Smooth muscle cell (in vitro differentiated cells): Measurements from ENCODE around the gene IGSF3. TPM values are rescaled to one million over a fixed set of nuclear protein-coding genes. Genes with fewer than 3 reads are reported as not detected.
"Not testable (repeated sequence)": the region's sequence is repeated elsewhere in the genome, so short reads cannot be mapped to it uniquely, and the experiment has no call there.

Experiments
- DNase-seq: peaks from one replicate; lab custom pipeline; 2025; ENCODE audit not compliant: unreplicated experiment; lab: John Stamatoyannopoulos, UW
- H2AFZ ChIP-seq: fragments of 200-600 bp; sonication (generic); 2 replicates; pipeline ENCODE4 v1.6.0; 2016; ENCODE audit warnings: antibody characterized with exemption, low read depth, mild to moderate bottlenecking
- H3F3A ChIP-seq: fragments of 200-600 bp; sonication (generic); 2 replicates; pipeline ENCODE4 v1.6.0; 2017; ENCODE audit warnings: antibody characterized with exemption, low read depth
- H3K27ac ChIP-seq: fragments of 200-600 bp; sonication (generic); 2 replicates; pipeline ENCODE4 v1.5.1; 2016; ENCODE audit warnings: low read depth, mild to moderate bottlenecking
- H3K27me3 ChIP-seq: fragments of 200-600 bp; sonication (generic); 2 replicates; pipeline ENCODE4 v1.6.1; 2016; ENCODE audit warnings: low read depth, mild to moderate bottlenecking
- H3K36me3 ChIP-seq: fragments of 200-600 bp; sonication (generic); 2 replicates; pipeline ENCODE4 v1.5.1; 2016; ENCODE audit warnings: low read depth
- H3K4me1 ChIP-seq: fragments of 200-600 bp; sonication (generic); 2 replicates; pipeline ENCODE4 v1.5.1; 2016; ENCODE audit warnings: low read depth
- H3K4me2 ChIP-seq: fragments of 200-600 bp; sonication (generic); 2 replicates; pipeline ENCODE4 v1.6.0; 2016; ENCODE audit warnings: mild to moderate bottlenecking
- H3K4me3 ChIP-seq: fragments of 200-600 bp; sonication (generic); 2 replicates; pipeline ENCODE4 v1.5.1; 2016; ENCODE audit warnings: mild to moderate bottlenecking
- H3K79me2 ChIP-seq: fragments of 200-600 bp; sonication (generic); 2 replicates; pipeline ENCODE4 v1.6.0; 2016; ENCODE audit warnings: low read depth, mild to moderate bottlenecking
- H3K9ac ChIP-seq: fragments of 200-600 bp; sonication (generic); 2 replicates; pipeline ENCODE4 v1.6.0; 2016; ENCODE audit warnings: low read depth
- H3K9me3 ChIP-seq: fragments of 200-600 bp; sonication (generic); replicated peaks from 2 replicates; pipeline ENCODE4 v1.5.1; 2016; ENCODE audit warnings: low read depth
- H4K20me1 ChIP-seq: fragments of 200-600 bp; sonication (generic); 2 replicates; pipeline ENCODE4 v1.6.0; 2016; ENCODE audit warnings: low read depth
- CTCF ChIP-seq: fragments of 200-600 bp; sonication (generic); IDR thresholded peaks from 2 replicates; pipeline ENCODE4 v1.5.1; 2017; ENCODE audit warnings: borderline replicate concordance, mild to moderate bottlenecking, antibody characterized with exemption; ENCODE audit not compliant: insufficient read depth, poor library complexity, severe bottlenecking
- WGBS: methylation state at CpG from one replicate; pipeline ENCODE4 v1.1.7; 2016; ENCODE audit warnings: low lambda C conversion rate; 5-methylcytosine and 5-hydroxymethylcytosine counted together
- polyA plus RNA-seq: library from polyadenylated mRNA; unstranded; fragments of >200 nt; fragmentation: Nextera tagmentation; extraction: Ambion mirVana; gene quantifications from 2 replicates; pipeline ENCODE4 v1.2.1, GENCODE V29; 2016
- total RNA-seq: library from RNA; depleted of rRNA; stranded (reverse); fragments of >200 nt; gene quantifications from 2 replicates; pipeline ENCODE4 v1.2.3, GENCODE V29; 2014

Gene IGSF3
- total and polyA plus RNA-seq, 2 experiments from 2014 or later, result 11.9 to 28.4 TPM

- not testable (repeated sequence) for H3K79me2 ChIP-seq, H3K4me1 ChIP-seq, H4K20me1 ChIP-seq, DNase-seq, H3K27me3 ChIP-seq, H2AFZ ChIP-seq, H3K36me3 ChIP-seq, H3K4me3 ChIP-seq, H3K9me3 ChIP-seq, H3K4me2 ChIP-seq, H3K27ac ChIP-seq, H3F3A ChIP-seq, H3K9ac ChIP-seq
- 90% methylated on average over 6 of the region's 6 CpGs for WGBS
These were observed 57.6 kb downstream of the IGSF3 start for GRCh38 chr1:116609801-116610371.

GRCh38 chr1:116608841-116609240 is 58.7 kb downstream of the IGSF3 start:
- not testable (repeated sequence) for H3K27ac ChIP-seq, DNase-seq, H3K9me3 ChIP-seq, H3K27me3 ChIP-seq, H3K36me3 ChIP-seq, H3K9ac ChIP-seq, H3K79me2 ChIP-seq, H2AFZ ChIP-seq, H4K20me1 ChIP-seq, H3K4me1 ChIP-seq, H3K4me2 ChIP-seq, H3F3A ChIP-seq, H3K4me3 ChIP-seq
- 96% methylated on average over 2 of the region's 2 CpGs for WGBS

- 83% methylated on average over 11 of the region's 12 CpGs for WGBS
- not testable (repeated sequence) for H3K4me3 ChIP-seq, H4K20me1 ChIP-seq, H3K4me2 ChIP-seq, H3K9ac ChIP-seq, H3K36me3 ChIP-seq, H3K9me3 ChIP-seq, H3F3A ChIP-seq, H3K27ac ChIP-seq, H3K27me3 ChIP-seq, DNase-seq, H3K4me1 ChIP-seq, H2AFZ ChIP-seq, H3K79me2 ChIP-seq
These were observed 59.4 kb downstream of the IGSF3 start for GRCh38 chr1:116608151-116608550.

GRCh38 chr1:116607463-116607862 is 60.1 kb downstream of the IGSF3 start:
- not testable (repeated sequence) for H3K9me3 ChIP-seq, H3F3A ChIP-seq, H3K79me2 ChIP-seq, H2AFZ ChIP-seq, DNase-seq, H3K9ac ChIP-seq, H4K20me1 ChIP-seq, H3K4me3 ChIP-seq, H3K4me2 ChIP-seq, H3K27me3 ChIP-seq, H3K4me1 ChIP-seq, H3K27ac ChIP-seq, H3K36me3 ChIP-seq
- WGBS, result 100% methylated on average over 1 of the region's 1 CpG

- not testable (repeated sequence) for H3K27me3 ChIP-seq, H3K79me2 ChIP-seq, H3K4me3 ChIP-seq, H3K36me3 ChIP-seq, DNase-seq, H3K9me3 ChIP-seq, H3K4me1 ChIP-seq, H3K9ac ChIP-seq, H4K20me1 ChIP-seq, H3F3A ChIP-seq
- 54% methylated on average over 8 of the region's 8 CpGs for WGBS
- Histone ChIP-seq H2AFZ (peak overlapping the region; percentile 18), H3K4me2 (peak overlapping the region; percentile 33), H3K27ac (peak overlapping the region; percentile 52)
These were observed 61.5 kb downstream of the IGSF3 start for GRCh38 chr1:116606067-116606466.

GRCh38 chr1:116605315-116605714 is 62.2 kb downstream of the IGSF3 start:
- Histone ChIP-seq H3K36me3 (no peaks in the 10 kb centered on the region), H3K27ac (peak overlapping the region; percentile 52), H3K4me2 (peak overlapping the region; percentile 33), H3K4me3 (no peak overlapping the region), H3K9me3 (no peaks in the 10 kb centered on the region), H3F3A (no peaks in the 10 kb centered on the region), H3K79me2 (no peaks in the 10 kb centered on the region), H3K27me3 (no peaks in the 10 kb centered on the region), H4K20me1 (no peaks in the 10 kb centered on the region), H2AFZ (no peak overlapping the region), H3K4me1 (peaks cover 7% of the 10 kb centered on the region), H3K9ac (no peak overlapping the region)
- WGBS, result 87% methylated on average over 1 of the region's 1 CpG
- TF ChIP-seq CTCF, result no peak
- DNase-seq, result no peak

- not testable (repeated sequence) for H3K9me3 ChIP-seq, H2AFZ ChIP-seq, H3K79me2 ChIP-seq, H3K9ac ChIP-seq, H3K4me2 ChIP-seq, DNase-seq, H3F3A ChIP-seq, H3K27ac ChIP-seq, H4K20me1 ChIP-seq, H3K27me3 ChIP-seq, H3K4me1 ChIP-seq, H3K36me3 ChIP-seq, H3K4me3 ChIP-seq
- 89% methylated on average over 6 of the region's 6 CpGs for WGBS
These were observed 63.1 kb downstream of the IGSF3 start for GRCh38 chr1:116604408-116604807.

- not testable (repeated sequence) for H3K79me2 ChIP-seq, H3K27ac ChIP-seq, H3K27me3 ChIP-seq, H3K9ac ChIP-seq, H3K4me3 ChIP-seq, H3K4me1 ChIP-seq, H2AFZ ChIP-seq, H3K9me3 ChIP-seq, DNase-seq, H3K4me2 ChIP-seq, H3K36me3 ChIP-seq, H4K20me1 ChIP-seq, H3F3A ChIP-seq
- WGBS, result 98% methylated on average over 21 of the region's 21 CpGs
These were observed 63.9 kb downstream of the IGSF3 start for GRCh38 chr1:116603646-116604045.
